Hippocampal formation (tissue), 2 donors: Measurements from ENCODE around the gene VKORC1L1.
"Not testable (repeated sequence)": the region's sequence is repeated elsewhere in the genome, so short reads cannot be mapped to it uniquely, and the experiment has no call there.

Source experiments
- DNase-seq, 2 donors: peaks; one replicate each; lab custom pipeline; 2025; lab: John Stamatoyannopoulos, UW

Gene VKORC1L1

GRCh38 chr7:65884983-65885382 lies 12.1 kb downstream of the VKORC1L1 start:
- not testable (repeated sequence) for DNase-seq

GRCh38 chr7:65885533-65885932 lies 12.7 kb downstream of the VKORC1L1 start:
- DNase-seq, result not testable (repeated sequence)

DNA sequence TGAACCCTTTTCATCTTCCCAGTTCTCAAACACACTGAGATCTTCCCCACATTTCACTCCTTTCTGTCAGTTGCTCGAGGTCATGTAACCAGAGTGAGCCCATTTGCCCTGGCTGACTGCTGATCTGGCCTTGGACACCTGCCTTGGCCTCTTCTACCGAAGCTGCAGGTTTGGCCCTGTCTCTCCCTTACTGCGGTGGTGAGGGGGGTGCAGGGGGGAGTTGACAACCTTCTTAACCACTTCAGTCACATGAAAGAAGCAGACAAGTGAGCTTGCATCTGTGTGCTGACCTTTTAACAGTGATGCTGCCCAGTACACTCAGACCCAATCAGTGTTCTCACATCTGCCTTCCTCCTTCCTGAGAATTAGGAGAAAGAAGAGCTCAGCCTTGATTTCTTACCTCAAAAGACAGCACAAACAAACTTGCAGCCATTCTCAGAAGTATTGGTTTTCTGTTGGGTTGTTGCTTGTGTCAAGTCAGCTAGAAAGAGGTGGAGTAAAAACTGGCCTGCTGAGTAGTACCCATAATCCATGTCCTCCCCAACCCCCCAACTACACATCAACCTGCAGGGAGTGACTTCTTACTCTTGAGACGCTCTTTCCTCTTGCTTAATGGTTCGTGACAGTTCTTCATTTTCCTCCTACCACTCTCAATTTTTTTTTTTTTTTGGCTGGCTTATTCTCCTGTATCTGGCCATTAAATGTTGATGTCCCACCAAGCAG lies 15.7 kb downstream of the VKORC1L1 start:
- DNase-seq, result not testable (repeated sequence)

GRCh38 chr7:65889722-65890121 lies 16.8 kb downstream of the VKORC1L1 start:
- not testable (repeated sequence) for DNase-seq

DNA sequence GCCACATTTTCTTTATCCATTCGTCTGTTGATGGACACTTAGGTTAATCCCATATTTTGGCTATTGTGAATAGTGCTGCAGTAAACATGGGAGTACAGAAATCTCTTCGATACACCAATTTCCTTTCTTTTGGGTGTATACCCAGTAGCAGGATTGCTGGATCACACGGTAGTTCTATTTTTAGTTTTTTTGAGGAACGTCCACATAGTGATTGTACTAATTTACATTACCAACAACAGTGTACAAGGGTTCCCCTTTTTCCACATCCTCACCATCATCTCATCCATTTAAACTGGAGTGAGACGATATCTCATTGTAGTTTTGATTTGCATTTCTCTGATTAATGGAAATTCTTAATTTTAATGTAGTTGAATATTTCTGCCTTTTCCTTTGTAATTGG lies 19.3 kb downstream of the VKORC1L1 start:
- DNase-seq, result no peak

GRCh38 chr7:65892835-65893234 lies 20.0 kb downstream of the VKORC1L1 start:
- no peak for DNase-seq

DNA sequence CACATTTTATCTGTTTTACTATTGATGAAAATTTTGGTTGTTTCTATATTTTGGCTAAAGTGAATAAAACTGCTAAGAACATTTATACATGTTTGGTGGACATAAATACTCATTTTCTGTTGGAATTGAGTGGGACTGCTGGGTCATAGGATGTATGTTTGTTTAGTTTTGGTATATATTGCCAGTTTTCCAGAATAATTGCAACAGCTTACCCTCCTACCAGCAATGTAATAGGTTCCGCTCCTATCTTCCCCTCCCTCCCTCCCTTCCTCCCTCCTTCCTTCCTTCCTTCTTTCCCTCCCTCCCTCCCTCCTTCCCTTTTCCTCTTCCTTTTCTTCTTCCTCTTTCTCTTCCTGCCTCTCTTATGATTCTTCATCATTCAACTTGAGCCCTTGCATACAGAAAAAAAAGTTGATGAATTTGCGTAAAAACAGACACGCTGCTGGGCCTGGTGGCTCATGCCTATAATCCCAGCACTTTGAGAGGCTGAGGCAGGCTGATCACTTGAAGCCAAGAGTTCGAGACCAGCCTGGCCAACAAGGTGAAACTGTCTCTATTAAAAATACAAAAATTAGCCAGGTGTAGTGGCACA lies 23.5 kb downstream of the VKORC1L1 start:
- DNase-seq, result no peak

GRCh38 chr7:65897289-65897688 lies 24.4 kb downstream of the VKORC1L1 start:
- DNase-seq, result not testable (repeated sequence)

DNA sequence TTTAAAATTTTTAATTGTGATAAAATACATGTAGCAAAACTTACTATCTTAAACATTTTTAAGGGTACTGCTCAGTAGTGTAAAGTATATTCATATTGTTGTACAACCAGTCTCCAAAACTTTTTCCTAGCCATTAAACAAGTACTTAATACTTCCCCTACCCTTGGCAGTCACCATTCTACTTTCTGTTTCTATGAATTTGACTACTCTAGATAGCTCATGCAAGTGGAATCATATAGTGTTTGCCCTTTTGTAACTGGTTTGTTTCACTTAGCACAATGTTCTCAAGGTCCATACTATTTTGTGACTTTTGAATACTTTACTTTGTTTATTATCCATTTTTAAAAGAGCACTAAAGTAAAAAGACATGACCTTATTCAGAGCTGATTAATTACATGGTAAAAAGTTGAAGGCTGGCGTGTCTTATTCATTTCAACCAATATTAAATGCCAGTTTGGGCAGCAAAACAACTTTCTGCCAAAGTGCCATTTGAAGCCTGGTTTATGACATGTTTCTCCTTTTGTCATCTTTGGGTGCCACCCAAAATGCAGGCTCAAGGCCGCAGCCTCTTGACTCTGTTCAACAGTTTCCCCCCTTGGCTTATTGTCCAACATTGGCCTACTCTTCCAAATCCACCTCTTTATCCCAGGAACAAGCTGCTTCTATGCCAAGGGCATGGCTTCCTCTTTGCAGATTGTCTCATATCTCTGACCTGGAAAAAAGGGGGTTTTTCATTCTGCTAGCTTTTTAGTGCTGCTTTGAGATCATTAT lies 26.0 kb downstream of the VKORC1L1 start:
- DNase-seq, result not testable (repeated sequence)

DNA sequence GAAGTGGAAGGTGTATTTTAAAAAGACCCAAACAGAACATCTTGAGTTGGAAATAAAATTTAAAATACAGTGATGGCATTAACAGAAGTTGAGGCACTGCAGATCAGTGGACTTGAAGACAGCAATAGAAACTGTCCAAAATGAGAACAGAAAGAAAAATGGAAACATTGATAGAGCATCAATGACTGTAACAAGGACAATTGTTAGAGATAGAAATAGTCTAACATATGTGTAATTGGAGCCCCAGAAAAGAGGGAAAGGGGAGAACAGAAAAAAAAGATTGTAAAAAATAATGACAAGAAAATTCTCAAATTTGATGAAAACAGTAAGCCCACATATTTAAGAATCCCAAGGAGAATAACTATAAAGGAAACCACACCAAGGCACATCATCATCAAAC lies 29.4 kb downstream of the VKORC1L1 start:
- DNase-seq, result no peak

- no peak for DNase-seq
Measured at GRCh38 chr7:65907501-65908198, 34.8 kb downstream of the VKORC1L1 start.

DNA sequence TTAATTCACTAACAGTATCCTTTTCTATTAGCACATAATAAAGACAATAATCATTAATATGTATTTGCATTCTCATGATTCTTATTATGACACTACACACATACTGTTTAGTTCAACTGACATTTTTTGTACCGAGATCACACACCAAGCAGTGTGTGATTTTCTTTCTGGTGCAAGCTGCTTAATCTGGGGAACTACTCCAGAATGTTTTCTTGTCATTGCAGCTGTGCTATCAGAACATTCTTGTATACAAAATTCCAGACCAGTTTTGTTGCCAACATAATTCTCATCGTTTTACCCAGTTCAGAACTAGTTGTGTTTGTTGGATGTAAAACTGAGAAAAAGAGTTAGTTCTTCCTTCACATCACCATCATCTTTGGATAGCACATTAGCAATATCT lies 37.4 kb downstream of the VKORC1L1 start:
- DNase-seq, result no peak

- DNase-seq, result no peak
Measured at GRCh38 chr7:65912237-65912636, 39.4 kb downstream of the VKORC1L1 start.

GRCh38 chr7:65915921-65916657 lies 43.2 kb downstream of the VKORC1L1 start:
- no peak for DNase-seq

DNA sequence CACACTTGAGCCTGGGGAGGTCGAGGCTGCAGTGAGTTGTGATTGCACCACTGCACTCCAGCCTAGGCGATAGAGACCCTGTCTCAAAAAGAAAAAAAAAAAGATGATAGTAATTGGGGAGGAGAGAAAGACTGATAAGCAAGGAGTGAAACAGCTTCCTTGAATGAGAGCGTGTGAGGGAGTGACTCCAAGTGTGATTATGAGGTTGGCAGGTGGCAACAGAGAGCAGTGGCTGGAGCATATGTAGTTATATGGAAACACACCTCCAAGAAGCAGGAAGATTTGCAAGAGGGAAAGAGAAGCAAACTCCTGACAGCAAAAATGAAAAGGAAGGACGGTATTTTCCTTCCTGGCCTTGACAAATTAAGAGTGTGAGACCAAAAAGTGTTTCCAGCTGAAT lies 50.4 kb downstream of the VKORC1L1 start:
- no peak for DNase-seq

DNA sequence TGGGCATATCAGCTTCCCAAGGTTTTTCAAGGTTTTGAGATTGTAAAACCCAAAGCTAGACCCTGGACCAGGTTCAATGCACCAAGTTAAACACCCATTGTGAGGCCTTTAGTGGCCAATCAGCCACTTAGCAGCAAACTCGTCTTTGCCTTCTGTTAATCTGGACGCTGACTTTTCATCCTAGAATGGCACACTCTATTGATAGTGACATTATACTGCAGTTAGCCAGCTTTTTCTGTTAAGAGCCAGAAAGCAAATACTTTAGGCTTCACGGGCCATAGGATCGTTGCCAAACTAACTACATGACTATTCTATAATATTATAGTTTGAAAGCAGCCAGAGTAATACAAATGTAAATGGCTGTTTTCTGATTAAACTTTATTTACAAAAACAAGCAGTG lies 51.3 kb downstream of the VKORC1L1 start:
- DNase-seq, result no peak

- DNase-seq, result no peak
Measured at GRCh38 chr7:65925040-65925439, 52.2 kb downstream of the VKORC1L1 start.

DNA sequence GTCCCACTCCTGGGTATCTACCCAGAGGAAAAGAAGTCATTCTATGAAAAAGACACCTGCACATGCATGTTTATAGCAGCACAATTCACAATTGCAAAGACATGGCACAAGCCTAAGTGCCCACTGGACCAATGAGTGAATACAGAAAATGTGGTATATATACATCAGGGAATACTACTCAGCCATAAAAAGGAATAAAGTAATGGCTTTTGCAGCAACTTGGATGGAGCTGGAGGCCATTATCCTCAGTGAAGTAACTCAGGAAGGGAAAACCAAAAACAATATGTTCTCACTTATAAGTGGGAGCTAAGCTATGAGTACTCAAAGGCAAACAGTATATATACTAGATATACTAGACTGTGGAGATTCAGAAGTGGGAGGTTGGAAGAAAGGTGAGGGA lies 53.7 kb downstream of the VKORC1L1 start:
- DNase-seq, result no peak

- DNase-seq, result no peak
Measured at GRCh38 chr7:65927489-65928448, 54.9 kb downstream of the VKORC1L1 start.

- DNase-seq, result no peak
Measured at GRCh38 chr7:65931685-65932084, 58.8 kb downstream of the VKORC1L1 start.
